ENCODE results near the gene SAMD11.
"Not testable (repeated sequence)": the region's sequence is repeated elsewhere in the genome, so short reads cannot be mapped to it uniquely, and the experiment has no call there.

SAMD11 gene

DNA sequence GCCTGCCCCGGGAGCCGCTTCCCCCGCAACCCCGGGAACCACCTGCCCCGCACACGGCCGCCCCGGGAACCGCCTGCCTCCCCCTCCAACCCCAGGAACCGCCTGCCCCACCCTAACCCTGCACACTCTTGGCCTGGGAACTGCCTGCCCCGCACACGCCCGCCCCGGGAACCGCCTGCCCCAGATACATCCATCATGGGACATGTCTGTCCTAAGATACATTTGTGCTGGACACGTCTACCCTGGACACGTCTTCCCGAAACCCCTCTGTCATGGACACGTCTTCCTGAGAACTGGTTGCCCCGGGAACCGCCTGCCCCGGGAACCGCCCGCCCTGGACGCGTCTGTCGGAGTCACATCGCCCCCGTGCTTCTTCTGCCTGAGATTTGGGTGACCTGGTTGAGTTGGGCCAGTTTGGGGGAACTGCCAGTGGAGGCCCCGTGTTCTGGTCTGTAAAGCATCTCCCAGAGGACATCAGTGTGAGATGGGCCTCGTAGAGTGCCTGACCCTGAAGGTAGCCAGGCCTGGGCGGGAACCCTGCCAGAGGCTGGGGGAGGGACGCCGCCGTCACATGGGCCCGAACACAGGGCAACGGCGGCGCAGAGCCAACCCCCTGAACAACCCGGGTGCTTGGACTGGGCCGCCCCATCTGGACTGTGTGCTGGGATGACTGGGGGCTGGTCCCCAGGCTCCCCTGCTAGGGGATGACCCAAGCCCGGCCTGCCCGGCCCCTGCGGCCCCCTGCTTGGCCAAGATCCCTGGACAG, 54.5 kb downstream of the SAMD11 start:
- DNase-seq, result no peak

DNA sequence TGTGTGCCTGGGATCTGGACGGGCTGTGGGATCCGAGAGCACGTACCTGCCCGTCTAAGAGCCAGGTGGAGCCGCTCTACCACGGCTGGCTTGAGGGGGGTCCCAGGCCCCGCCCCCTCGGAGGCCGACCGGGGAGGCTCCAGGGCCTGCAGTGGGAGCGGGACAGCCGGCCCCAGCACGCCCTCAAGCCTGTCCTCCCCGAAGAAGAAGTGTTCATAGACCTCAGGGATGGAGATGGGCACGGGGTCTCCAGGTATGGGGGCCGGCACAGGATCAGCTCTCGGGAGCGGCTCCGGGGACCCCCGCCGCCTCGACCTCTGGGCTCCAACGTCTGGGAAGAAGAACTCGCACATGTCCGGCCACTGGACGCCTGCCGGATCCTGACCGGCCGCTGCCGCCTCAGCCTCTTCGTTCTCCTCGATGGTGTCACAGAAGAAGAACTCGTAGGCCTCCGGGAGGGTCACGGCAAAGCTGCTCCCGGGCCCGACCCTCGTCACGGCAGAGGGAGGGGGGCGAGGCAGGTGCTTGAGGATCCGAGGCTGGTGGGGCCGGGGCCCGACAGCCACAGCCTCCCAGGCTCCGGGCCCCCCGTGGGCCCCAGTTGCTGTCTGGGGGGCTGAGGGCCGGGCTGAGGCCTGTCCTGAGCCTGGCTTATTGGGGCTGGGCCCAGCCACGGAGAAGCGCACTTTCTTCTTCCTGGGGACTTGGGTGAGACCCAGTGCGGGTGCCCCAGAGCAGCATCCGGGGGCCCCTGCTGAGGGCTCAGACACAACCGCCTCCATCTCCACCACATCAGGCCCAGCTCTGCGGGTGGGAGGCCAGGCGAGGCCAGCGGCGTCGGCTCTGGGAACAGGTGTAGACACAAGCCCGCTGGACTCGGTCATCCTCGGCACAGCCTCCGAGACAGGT, 55.4 kb downstream of the SAMD11 start:
- no peak for DNase-seq

- no peak for DNase-seq
These were observed 56.0 kb downstream of the SAMD11 start for GRCh38 chr1:979744-980072.

DNA sequence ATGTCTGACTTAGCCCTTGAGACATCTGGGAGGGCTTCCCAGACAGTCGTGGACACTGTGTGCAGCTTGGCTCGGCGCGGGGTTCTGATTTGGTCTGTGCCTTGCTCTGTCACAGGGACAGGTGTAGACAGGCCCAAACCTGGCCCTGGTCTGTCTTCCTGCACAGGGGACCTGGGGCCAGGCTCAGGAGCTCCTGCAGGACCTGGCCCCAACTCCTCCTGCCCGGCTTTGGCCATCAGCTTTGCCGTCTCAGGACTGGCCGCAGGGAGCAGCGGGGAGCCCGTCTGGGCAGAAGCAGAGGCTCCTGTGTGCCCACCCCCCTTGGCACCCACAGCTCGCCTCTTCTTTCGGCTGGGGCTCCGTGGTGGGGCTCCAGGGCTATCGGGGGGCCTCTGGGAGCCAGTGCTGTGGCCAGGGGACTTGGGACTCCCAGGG, 56.4 kb downstream of the SAMD11 start:
- no peak for DNase-seq

DNA sequence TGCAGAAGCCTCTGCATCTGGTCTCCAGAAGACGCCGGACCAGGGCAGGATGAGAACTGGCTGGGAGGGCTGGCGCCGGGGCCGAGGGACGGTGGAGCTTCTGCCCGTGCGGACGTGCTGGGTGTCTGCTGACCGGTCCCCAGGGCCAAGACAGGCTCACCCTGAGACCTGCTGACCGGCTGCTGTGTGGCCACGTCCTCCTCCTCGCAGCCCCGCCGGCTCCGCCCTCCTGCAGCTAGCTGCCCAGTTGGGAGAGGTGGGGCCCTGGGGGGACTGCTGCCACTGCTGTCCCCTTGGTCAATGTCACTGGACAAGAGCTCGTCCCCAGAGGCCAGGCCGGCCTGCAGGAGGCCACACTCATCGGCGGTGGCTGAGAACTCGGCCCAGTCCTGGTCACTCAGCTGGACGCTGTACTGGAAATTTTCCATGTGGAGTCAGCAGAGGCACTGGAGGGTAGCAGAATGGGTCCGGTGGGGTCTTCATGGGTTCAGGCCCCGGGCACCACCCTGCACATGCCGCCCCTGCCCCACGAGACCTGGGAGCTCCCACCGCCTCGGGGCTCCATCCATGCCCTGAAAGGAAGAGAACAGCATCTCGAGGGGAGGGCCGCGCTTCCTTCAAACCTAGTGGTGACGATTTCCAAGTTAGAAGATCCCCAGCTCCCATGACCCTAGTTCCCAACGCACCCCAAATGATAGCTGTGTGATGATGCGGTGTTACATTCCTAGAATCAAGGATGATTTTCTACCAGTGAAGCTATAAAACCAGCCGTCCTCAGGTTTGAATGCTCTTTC, 57.1 kb downstream of the SAMD11 start:
- DNase-seq, result no peak

DNA sequence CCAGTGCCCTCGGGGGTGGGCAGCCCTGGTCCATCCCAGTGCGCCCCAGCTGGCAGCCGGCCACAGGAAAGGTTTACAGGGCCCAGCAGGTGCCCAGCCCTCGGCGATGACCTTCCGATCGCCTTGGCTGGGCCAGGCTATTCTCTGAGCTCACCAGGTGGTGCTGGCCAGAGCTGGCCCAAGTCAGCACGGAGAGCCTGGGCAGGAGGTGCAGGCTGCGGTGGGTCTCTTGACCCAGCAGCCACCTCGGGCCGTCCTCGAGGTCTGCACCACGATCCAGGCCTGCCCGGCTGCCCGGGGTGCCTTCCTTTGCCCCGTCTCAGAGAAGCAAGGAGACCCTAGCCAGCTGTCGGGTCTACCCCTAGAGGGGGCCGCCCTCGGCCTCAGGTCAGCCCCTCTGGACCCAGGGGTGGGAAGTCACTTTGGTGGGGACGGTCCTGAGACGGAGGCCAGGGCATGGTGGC, 57.8 kb downstream of the SAMD11 start:
- no peak for DNase-seq

DNA sequence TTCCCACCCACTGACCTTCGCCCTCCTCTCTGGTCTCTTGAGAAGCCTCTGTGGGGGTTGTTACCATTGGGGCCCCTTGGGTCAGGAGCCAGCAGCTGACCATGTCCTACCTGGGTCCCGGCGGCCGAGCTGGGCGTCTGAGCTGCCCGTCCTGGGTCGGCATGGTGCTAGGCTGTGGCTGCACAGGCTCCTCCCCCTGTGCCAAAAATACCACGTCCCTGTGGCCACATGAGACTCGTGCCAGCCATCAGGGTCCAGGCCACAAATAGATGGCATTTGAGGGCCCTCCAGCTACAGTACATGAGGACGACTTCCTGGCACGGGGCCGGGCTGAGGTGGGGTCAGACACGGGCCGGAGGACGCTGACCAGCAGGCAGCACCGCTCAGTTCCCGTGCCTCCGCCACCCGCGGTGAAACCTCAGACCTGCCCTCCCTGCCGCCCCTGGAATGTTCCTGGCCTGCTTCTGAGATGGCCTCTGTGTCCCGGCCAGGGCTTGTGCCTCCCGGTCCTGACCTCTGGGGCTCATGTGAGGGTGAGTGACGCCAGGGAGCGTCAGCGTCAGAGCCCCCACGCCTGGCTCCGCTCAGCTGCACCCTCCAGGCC, 58.3 kb downstream of the SAMD11 start, which contains the start of gene PERM1:
PERM1 (minus strand) TSS at position 139 of the 604 bp plus-strand sequence. CDS start 1,064 bp downstream, outside the sequence.
- no peak for DNase-seq

GRCh38 chr1:982765-983436, 59.2 kb downstream of the SAMD11 start:
- DNase-seq, result no peak

GRCh38 chr1:983798-984475, 60.2 kb downstream of the SAMD11 start:
- peak; percentile 68 for DNase-seq

GRCh38 chr1:984476-984814, 60.7 kb downstream of the SAMD11 start:
- no peak for DNase-seq

GRCh38 chr1:985126-985525, 61.4 kb downstream of the SAMD11 start:
- DNase-seq, result no peak

DNA sequence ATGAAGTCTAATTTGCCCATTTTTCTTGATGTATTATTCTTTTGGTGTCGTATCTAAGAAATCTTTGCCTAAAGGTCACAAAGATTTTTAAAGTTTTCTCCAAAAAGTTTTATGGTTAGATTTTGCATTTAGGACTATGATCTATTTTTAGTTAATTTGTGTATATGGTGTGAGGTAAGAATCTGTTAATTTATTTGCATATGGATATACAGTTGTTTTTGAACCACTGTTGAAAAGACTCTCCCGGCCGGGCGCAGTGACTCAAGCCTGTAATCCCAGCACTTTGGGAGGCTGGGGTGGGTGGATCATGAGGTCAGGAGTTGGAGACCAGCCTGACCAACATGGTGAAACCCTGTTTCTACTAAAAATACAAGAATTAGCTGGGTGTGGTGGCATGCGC, 64.3 kb downstream of the SAMD11 start:
- DNase-seq, result not testable (repeated sequence)

DNA sequence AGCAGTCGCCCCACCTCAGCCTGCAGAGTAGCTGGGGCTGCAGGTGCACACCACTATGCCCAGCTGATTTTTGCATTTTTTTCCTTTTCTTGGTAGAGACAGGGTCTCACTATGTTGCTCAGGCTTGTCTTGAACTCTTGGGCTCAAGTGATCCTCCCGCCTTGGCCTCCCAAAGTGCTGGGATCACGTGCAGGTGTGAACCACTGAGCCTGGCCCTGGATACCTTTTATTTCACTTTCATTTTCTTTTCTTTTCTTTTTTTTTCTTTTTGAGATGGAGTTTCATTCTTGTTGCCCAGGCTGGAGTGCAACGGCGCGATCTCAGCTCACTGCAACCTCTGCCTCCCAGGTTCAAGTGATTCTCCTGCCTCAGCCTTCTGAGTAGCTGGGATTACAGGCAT, 67.6 kb downstream of the SAMD11 start:
- DNase-seq, result not testable (repeated sequence)

GRCh38 chr1:991895-992294, 68.2 kb downstream of the SAMD11 start:
- DNase-seq, result no peak

- no peak for DNase-seq
These were observed 68.6 kb downstream of the SAMD11 start for GRCh38 chr1:992362-992761.

GRCh38 chr1:993379-993995, 69.8 kb downstream of the SAMD11 start:
- no peak for DNase-seq

Data from CD4-positive, alpha-beta T cell treated with Interleukin-6 for 4 hours (primary cell).